Panc1 (cell line): ENCODE results near the gene DAB1. TPM values are rescaled to one million over a fixed set of nuclear protein-coding genes. Genes with fewer than 3 reads are reported as not detected.

Experiments used
- ATAC-seq: fragments of 200-7000 bp; cut with Tn5 transposase; 2 replicates; pipeline ENCODE4 v1.9.1; 2020; ENCODE audit warnings: mild to moderate bottlenecking, moderate library complexity
- BruUV-seq: library from RNA; stranded (reverse); fragments of 400-500 nt; replicated peaks from 2 replicates; lab custom pipeline; 2021; lab: Mats Ljungman, UMichigan
- CTCF ChIA-PET: fragments of 300-600 bp; sonication (Branson Sonifier 250); formaldehyde crosslinking; loops from one replicate; lab custom pipeline; 2022; ENCODE audit warnings: antibody characterized with exemption; lab: Charles Lee
- POLR2A ChIA-PET: fragments of 300-600 bp; sonication (Branson Sonifier 250); formaldehyde crosslinking; loops from one replicate; lab custom pipeline; 2022; ENCODE audit warnings: antibody characterized with exemption; lab: Charles Lee
- DNase-seq: peaks from one replicate; pipeline ENCODE4 v3.0.0-alpha.2; 2010; ENCODE audit warnings: low read depth, low spot score
- H3K27ac ChIP-seq: 2 replicates; pipeline ENCODE4 v1.5.1; 2011; ENCODE audit warnings: mild to moderate bottlenecking, low read length, inconsistent platforms
- H3K27me3 ChIP-seq: fragments of 200-500 bp; sonication (Bioruptor generic); 2 replicates; pipeline ENCODE4 v1.6.0; 2014; ENCODE audit warnings: low read length, inconsistent platforms; ENCODE audit not compliant: control insufficient read depth, insufficient read depth
- H3K36me3 ChIP-seq: fragments of 200-500 bp; sonication (Bioruptor generic); 2 replicates; pipeline ENCODE4 v1.5.1; 2014; ENCODE audit warnings: inconsistent platforms, mild to moderate bottlenecking, low read length, moderate library complexity; ENCODE audit not compliant: control insufficient read depth, insufficient read depth
- H3K4me1 ChIP-seq: 2 replicates; pipeline ENCODE4 v1.5.1; 2011; ENCODE audit warnings: inconsistent platforms, mild to moderate bottlenecking, low read length, moderate library complexity; ENCODE audit not compliant: control insufficient read depth, insufficient read depth
- H3K4me3 ChIP-seq, 2 experiments: 2 replicates each; pipeline ENCODE4 v1.5.1; 2011 to 2012; ENCODE audit warnings: low read depth in 2 of 2, low read length in 2 of 2, mild to moderate bottlenecking in 2 of 2, inconsistent platforms in 1 of 2, moderate library complexity in 1 of 2
- H3K9me3 ChIP-seq: fragments of 200-500 bp; sonication (Bioruptor generic); 2 replicates; pipeline ENCODE4 v1.5.1; 2014; ENCODE audit warnings: low read depth, mild to moderate bottlenecking, inconsistent platforms, low read length, moderate library complexity; ENCODE audit not compliant: control insufficient read depth, insufficient read depth
- CTCF ChIP-seq: fragments of 450-650 bp; IDR thresholded peaks from 2 replicates; pipeline ENCODE4 v1.5.1; 2017; ENCODE audit warnings: mild to moderate bottlenecking
- POLR2AphosphoS5 ChIP-seq: IDR thresholded peaks from 2 replicates; pipeline ENCODE4 v1.6.1; 2012; ENCODE audit warnings: mild to moderate bottlenecking, low read depth, low read length, moderate library complexity
- REST ChIP-seq, 2 experiments: IDR thresholded peaks; 2 replicates each; pipeline ENCODE4 v1.6.1; 2011 to 2012; ENCODE audit warnings: low read depth in 2 of 2, control low read depth in 1 of 2, low read length in 1 of 2, mild to moderate bottlenecking in 1 of 2, moderate library complexity in 1 of 2; ENCODE audit not compliant: insufficient read depth in 1 of 2
- SIN3A ChIP-seq: IDR thresholded peaks from 2 replicates; pipeline ENCODE4 v1.6.1; 2012; ENCODE audit warnings: low read depth, mild to moderate bottlenecking, low read length, moderate library complexity, borderline replicate concordance; ENCODE audit not compliant: insufficient read depth
- TCF7L2 ChIP-seq: IDR thresholded peaks from 2 replicates; pipeline ENCODE4 v1.6.1; 2011; ENCODE audit warnings: mild to moderate bottlenecking, low read depth, low read length, inconsistent platforms
- in situ Hi-C: cut with HindIII; loops from 2 replicates; pipeline ENCODE4 v1.10.0; 2016; ENCODE audit warnings: low sequenced_read_pairs, low pct_unique_long_range_greater_than_20kb
- intact Hi-C: fragments of 100-400 bp; cut with micrococcal nuclease; formaldehyde crosslinking; loops from one replicate; pipeline ENCODE4 v1.10.0; 2022; ENCODE audit not compliant: unreplicated experiment
- total RNA-seq: library from RNA; stranded (reverse); gene quantifications from one replicate; pipeline ENCODE4 v1.2.1, GENCODE V29; 2021; ENCODE audit not compliant: unreplicated experiment

Gene DAB1
- total RNA-seq, 1 experiment from 2014 or later = 0.05 TPM

GRCh38 chr1:57471995-57472394 is 48.1 kb upstream of the DAB1 start:
- no TSS peak for BruUV-seq
- no peaks in the 10 kb centered on the region for H3K4me1 ChIP-seq
- POLR2A ChIA-PET = no interaction called here

GRCh38 chr1:57470036-57470435 is 46.2 kb upstream of the DAB1 start:
- BruUV-seq = no TSS peak
- ChIA-PET CTCF (no interaction called here), POLR2A (no interaction called here)
- intact Hi-C loops = no loop called here
- DNase-seq = no peak
- Histone ChIP-seq H3K27me3 (no peaks in the 10 kb centered on the region), H3K9me3 (no peaks in the 10 kb centered on the region), H3K36me3 (no peaks in the 10 kb centered on the region), H3K27ac (no peak overlapping the region), H3K4me3 (no peak overlapping the region), H3K4me1 (no peaks in the 10 kb centered on the region)
- no peak for ATAC-seq
- TF ChIP-seq SIN3A = no peak
- TF ChIP-seq POLR2AphosphoS5 = no peak
- TF ChIP-seq REST (IDR thresholded peaks at IDR 0.05; ENCODE audit: insufficient read depth in 1 of 2, low read depth in 2 of 2, low read length in 1 of 2) = no peak
- no peak for TF ChIP-seq CTCF
- no peak for TF ChIP-seq TCF7L2
- in situ Hi-C loops = no loop called here

More at GRCh38 chr1:57471995-57472394, 48.1 kb upstream of the DAB1 start:
- Histone ChIP-seq H3K27me3 (no peaks in the 10 kb centered on the region), H3K9me3 (no peaks in the 10 kb centered on the region), H3K36me3 (no peaks in the 10 kb centered on the region), H3K4me3 (no peak overlapping the region), H3K27ac (no peak overlapping the region)
- no peak for DNase-seq
- in situ Hi-C loops (no loop called here), intact Hi-C loops (no loop called here)
- no peak for ATAC-seq
- TF ChIP-seq TCF7L2 (no peak), SIN3A (no peak), CTCF (no peak), POLR2AphosphoS5 (no peak), REST (IDR thresholded peaks at IDR 0.05; ENCODE audit: insufficient read depth in 1 of 2, low read depth in 2 of 2, low read length in 1 of 2) (no peak)
- CTCF ChIA-PET = no interaction called here
